ENCODE results near the gene TIE1.

- TF ChIP-seq CTCF (IDR thresholded peaks at IDR 0.05 in 4 of 5, conservative IDR thresholded peaks at IDR 0.05 in 1 of 5): no peak
- TF ChIP-seq POLR2A (IDR thresholded peaks at IDR 0.05): no peak
Observed at GRCh38 chr1:43325381-43325780, 24.6 kb downstream of the TIE1 start.
